GM21786 (cell line): ENCODE results near the gene ALDH5A1.
A peak's percentile ranks its signal among the peaks of the same experiment; 100 is the strongest.
"Not testable (repeated sequence)": the region's sequence is repeated elsewhere in the genome, so short reads cannot be mapped to it uniquely, and the experiment has no call there.

ENCODE experiments used
- ATAC-seq: cut with Tn5 transposase; IDR thresholded peaks from one replicate; pipeline ENCODE4 v1.9.1; 2021; ENCODE audit not compliant: unreplicated experiment

Gene ALDH5A1

GRCh38 chr6:24484657-24485323, 10.0 kb upstream of the ALDH5A1 start:
- no peak for ATAC-seq

- no peak for ATAC-seq
Measured at GRCh38 chr6:24486065-24486464, 8.7 kb upstream of the ALDH5A1 start.

GRCh38 chr6:24489470-24489869, 5.3 kb upstream of the ALDH5A1 start, which contains the start of gene GPLD1:
Gene GPLD1, minus strand, starts transcription at chr6:24489578. Its CDS starts 67 bp downstream, at chr6:24489511.
- ATAC-seq: no peak

GRCh38 chr6:24489881-24490280, 4.9 kb upstream of the ALDH5A1 start:
- ATAC-seq: no peak

- ATAC-seq: no peak
Measured at GRCh38 chr6:24490948-24491347, 3.8 kb upstream of the ALDH5A1 start.

GRCh38 chr6:24492475-24492874, 2.3 kb upstream of the ALDH5A1 start:
- no peak for ATAC-seq

- peak; percentile 6 for ATAC-seq
Measured at GRCh38 chr6:24493945-24494820, 586 bp upstream of the ALDH5A1 start.

GRCh38 chr6:24497254-24497970, 2.6 kb downstream of the ALDH5A1 start:
- no peak for ATAC-seq

GRCh38 chr6:24500683-24501082, 5.9 kb downstream of the ALDH5A1 start:
- ATAC-seq: no peak

GRCh38 chr6:24501374-24501773, 6.6 kb downstream of the ALDH5A1 start:
- no peak for ATAC-seq

- ATAC-seq: no peak
Measured at GRCh38 chr6:24501914-24502313, 7.1 kb downstream of the ALDH5A1 start.

- no peak for ATAC-seq
Measured at GRCh38 chr6:24504287-24504648, 9.5 kb downstream of the ALDH5A1 start.

GRCh38 chr6:24504649-24505586, 10.1 kb downstream of the ALDH5A1 start:
- ATAC-seq: no peak

- ATAC-seq: no peak
Measured at GRCh38 chr6:24506814-24507520, 12.2 kb downstream of the ALDH5A1 start.

- not testable (repeated sequence) for ATAC-seq
Measured at GRCh38 chr6:24511976-24512375, 17.2 kb downstream of the ALDH5A1 start.

GRCh38 chr6:24513602-24514001, 18.8 kb downstream of the ALDH5A1 start:
- no peak for ATAC-seq

- ATAC-seq: peak; percentile 72
Measured at GRCh38 chr6:24517659-24518543, 23.1 kb downstream of the ALDH5A1 start.

- ATAC-seq: peak; percentile 54
Measured at GRCh38 chr6:24520929-24521546, 26.3 kb downstream of the ALDH5A1 start.
